DMS53 (cell line): ENCODE data around the gene NECAP2.
A peak's percentile ranks its signal among the peaks of the same experiment; 100 is the strongest.
"Not testable (repeated sequence)": the region's sequence is repeated elsewhere in the genome, so short reads cannot be mapped to it uniquely, and the experiment has no call there.

Experiments
- DNase-seq: peaks from one replicate; lab custom pipeline; 2025; lab: John Stamatoyannopoulos, UW

The NECAP2 gene

GRCh38 chr1:16461681-16462080 lies 21.2 kb downstream of the NECAP2 start:
- DNase-seq: no peak

GRCh38 chr1:16462773-16463330 lies 22.3 kb downstream of the NECAP2 start:
- DNase-seq: no peak

- no peak for DNase-seq
These were observed 24.5 kb downstream of the NECAP2 start for GRCh38 chr1:16464917-16465625.

- DNase-seq: no peak
These were observed 28.0 kb downstream of the NECAP2 start for GRCh38 chr1:16468558-16468957.

- DNase-seq: no peak
These were observed 33.8 kb downstream of the NECAP2 start for GRCh38 chr1:16474166-16474800.

- peak; percentile 21 for DNase-seq
These were observed 34.4 kb downstream of the NECAP2 start for GRCh38 chr1:16474891-16475290.

GRCh38 chr1:16475771-16476770 lies 35.5 kb downstream of the NECAP2 start:
- not testable (repeated sequence) for DNase-seq

GRCh38 chr1:16478091-16478490 lies 37.6 kb downstream of the NECAP2 start:
- DNase-seq: no peak

GRCh38 chr1:16483146-16483545 lies 42.6 kb downstream of the NECAP2 start:
- not testable (repeated sequence) for DNase-seq

GRCh38 chr1:16483639-16484500 lies 43.3 kb downstream of the NECAP2 start:
- DNase-seq: not testable (repeated sequence)

GRCh38 chr1:16484501-16484835 lies 43.9 kb downstream of the NECAP2 start:
- no peak for DNase-seq

- no peak for DNase-seq
These were observed 44.4 kb downstream of the NECAP2 start for GRCh38 chr1:16484931-16485330.

- not testable (repeated sequence) for DNase-seq
These were observed 45.8 kb downstream of the NECAP2 start for GRCh38 chr1:16486316-16486715.

- DNase-seq: not testable (repeated sequence)
These were observed 46.5 kb downstream of the NECAP2 start for GRCh38 chr1:16487011-16487410.

- not testable (repeated sequence) for DNase-seq
These were observed 48.8 kb downstream of the NECAP2 start for GRCh38 chr1:16489195-16489880.

GRCh38 chr1:16491056-16491675 lies 50.6 kb downstream of the NECAP2 start:
- DNase-seq: no peak

- DNase-seq: not testable (repeated sequence)
These were observed 52.4 kb downstream of the NECAP2 start for GRCh38 chr1:16492937-16493336.

GRCh38 chr1:16493731-16494130 lies 53.2 kb downstream of the NECAP2 start:
- not testable (repeated sequence) for DNase-seq

GRCh38 chr1:16497474-16497904 lies 57.0 kb downstream of the NECAP2 start:
- peak; percentile 15 for DNase-seq

- DNase-seq: not testable (repeated sequence)
These were observed 57.5 kb downstream of the NECAP2 start for GRCh38 chr1:16498047-16498446.
